ENCODE data around the gene SLC25A46. TPM values are rescaled to one million over a fixed set of nuclear protein-coding genes. Genes with fewer than 3 reads are reported as not detected.
"Not testable (repeated sequence)": the region's sequence is repeated elsewhere in the genome, so short reads cannot be mapped to it uniquely, and the experiment has no call there.

The SLC25A46 gene
- total RNA-seq, 1 donor from 2014 or later, result 48.1 TPM

DNA sequence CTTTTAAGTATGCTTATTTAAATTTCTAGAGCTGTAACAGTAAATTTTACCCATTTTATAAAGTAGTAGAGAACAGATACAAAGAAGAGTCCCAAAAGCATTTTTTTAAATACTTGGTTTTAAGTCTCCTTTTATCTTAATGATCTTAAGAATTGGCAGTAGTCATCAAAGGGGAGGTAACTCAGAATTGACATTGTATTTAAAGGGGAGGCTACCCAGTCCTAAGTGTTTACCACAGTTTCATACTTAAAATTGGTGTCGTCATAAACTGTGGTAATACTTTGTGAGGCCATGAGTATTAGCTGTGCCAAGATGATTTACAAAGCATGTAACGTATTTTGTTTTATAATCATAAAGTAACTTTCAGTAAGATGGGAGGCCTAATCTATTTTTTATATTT is 14.8 kb downstream of the SLC25A46 start:
- intact Hi-C loops (cut with micrococcal nuclease), result loop anchor here (5.0 kb wide), 2 partner anchors 319 to 479 kb away; partner anchors contain the start of gene TSLP

DNA sequence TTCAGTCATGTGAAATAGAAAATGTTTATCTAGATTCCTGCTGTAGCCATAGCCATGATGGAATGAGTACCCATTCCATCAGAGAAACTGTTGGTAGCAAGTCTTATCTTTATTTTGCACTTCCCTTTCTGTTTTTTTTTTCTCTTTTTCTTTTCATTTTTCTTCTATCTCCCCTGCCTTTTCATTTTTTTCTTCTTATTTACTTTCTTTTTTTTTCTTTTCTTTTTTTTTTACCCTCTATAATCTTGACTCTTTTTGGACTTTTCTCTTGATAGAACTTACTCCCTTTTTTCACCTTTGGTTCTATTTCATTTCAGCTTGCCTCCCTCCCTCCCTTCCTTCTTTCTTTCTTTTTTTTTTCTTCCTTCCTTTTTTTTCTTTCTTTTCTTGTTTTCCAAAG is 15.4 kb downstream of the SLC25A46 start:
- intact Hi-C loops (cut with micrococcal nuclease), result loop anchor here (1.0 to 5.0 kb wide), 3 partner anchors 81 to 478 kb away; partner anchors contain the start of gene TSLP

DNA sequence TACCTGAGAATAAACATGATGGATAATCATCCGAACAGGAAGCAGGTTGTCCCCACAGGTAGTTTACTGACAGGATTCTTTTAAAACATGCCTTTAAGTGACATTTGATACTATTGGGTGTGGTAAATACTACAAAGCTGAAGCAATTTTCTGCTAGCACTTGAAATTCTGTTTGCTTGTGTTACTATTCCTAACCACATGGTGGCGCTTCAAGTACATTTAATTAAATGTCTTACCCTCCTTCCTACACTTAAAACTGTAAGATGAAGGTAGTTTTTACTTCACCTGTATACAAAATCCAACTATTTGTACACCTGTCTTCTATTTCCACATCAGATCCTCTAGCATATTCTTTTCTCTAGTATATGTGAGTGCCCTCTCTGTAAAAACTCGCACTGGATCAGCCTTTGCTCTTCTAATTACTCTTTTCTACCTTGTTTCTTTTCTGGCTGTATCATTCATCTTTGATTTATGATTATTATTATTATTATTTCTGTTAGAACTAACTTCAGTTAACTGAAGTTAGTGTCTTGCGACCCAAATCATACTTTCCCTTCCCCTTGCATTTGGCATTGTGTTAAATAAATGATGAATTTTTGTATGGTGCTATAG is 18.4 kb downstream of the SLC25A46 start:
- intact Hi-C loops (cut with micrococcal nuclease), result loop anchor here (1.0 to 5.0 kb wide), 5 partner anchors 110 to 1390 kb away; partner anchors contain the start of genes NREP and WDR36

DNA sequence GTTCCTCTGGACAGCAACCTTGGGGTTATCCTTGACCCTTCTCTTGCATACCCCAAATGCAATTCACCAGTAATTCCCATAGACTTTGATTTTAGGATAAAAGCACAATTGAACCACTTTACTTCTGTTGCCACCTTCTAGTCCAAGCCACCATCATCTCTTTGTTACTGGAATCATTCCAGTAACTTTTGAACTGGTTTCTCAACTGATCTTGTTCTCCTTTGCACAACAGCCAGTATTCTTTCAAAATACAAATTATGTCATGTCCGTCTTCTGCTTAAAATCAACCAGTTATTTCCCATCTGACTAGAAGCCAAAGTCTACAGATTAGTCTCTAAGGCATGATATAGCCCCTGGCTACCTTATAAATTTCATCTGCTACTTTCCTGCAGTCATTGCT is 21.4 kb downstream of the SLC25A46 start:
- intact Hi-C loops (cut with micrococcal nuclease), result no loop called here

DNA sequence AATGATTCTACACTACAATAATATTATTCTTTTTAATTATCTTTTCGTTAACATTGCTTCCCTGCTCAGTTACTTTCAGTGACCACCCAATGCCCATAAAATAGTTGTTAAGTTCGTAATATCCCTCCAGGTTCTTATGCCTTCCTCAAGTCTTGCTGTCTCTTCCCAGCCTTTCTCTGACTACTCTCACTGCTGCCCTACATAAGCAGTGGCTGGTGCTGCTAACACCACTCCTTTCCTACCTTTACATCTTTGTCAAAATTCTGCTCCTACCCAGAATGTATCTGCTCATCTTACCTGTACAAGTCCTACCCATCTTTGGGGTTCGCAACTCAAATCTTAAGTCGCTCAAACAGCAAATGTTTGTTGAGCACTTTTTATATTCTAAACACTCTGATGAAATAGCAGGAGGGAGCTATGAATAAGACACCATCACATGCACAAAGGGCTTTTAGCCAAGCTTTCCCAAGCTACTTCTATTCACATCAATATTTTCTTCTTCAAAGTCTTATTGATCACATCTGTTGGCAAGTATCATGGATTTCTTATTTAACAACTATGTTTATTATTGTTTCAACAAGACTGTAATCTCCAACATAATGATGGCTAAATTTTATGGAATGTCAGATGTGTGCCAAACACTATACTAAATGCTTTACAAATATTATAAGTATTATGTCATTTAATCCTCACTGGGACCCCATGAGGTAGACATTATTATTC is 29.5 kb downstream of the SLC25A46 start:
- intact Hi-C loops (cut with micrococcal nuclease), result no loop called here

DNA sequence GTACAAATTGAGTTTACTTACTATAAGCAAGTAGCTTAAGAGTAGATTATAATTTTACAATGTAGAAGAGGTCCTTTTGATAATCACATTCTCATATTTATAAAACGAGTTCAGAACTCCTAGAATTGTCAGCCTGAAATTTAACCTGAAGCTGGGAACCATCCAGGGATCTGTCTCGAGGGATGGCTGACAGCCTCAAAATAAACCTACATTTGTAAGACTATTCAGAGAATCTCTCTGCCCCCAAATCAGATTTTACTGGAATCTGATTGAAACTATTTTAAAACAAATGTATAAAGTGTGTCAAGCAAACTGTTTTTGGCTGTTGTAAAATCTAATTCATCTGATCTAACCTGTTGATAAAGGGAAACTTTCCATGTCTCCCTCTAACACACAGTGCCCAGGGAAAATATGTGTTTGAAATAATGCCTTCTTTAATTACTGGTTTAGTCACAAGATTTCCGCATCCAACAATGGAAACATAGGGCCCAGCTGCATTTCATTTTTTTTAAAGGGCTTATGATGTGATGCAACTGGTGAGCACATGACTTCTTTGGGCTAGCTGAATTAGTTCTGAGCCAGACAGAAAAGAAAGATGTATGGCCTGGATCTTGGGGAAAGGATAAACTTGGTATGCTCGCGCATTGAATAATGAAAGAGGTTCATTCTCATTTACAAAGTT is 30.3 kb downstream of the SLC25A46 start:
- intact Hi-C loops (cut with micrococcal nuclease), result no loop called here

DNA sequence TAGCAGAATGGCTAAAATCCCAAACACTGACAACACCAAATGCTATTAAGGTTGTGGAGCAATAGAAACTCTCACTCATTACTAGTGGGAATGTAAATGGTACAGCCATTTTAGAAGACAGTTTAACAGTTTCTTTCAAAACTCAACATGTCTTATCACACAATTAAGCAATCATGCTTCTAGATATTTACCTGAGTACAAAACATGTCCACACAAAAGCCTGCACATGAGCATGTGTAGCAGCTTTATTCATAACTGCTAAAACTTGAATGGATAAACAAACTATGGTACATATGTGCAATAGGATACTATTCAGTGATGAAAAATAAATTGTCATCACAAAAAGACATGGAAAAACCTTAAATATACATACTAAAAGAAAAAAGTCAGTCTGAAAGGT is 31.5 kb downstream of the SLC25A46 start:
- intact Hi-C loops (cut with micrococcal nuclease), result no loop called here

DNA sequence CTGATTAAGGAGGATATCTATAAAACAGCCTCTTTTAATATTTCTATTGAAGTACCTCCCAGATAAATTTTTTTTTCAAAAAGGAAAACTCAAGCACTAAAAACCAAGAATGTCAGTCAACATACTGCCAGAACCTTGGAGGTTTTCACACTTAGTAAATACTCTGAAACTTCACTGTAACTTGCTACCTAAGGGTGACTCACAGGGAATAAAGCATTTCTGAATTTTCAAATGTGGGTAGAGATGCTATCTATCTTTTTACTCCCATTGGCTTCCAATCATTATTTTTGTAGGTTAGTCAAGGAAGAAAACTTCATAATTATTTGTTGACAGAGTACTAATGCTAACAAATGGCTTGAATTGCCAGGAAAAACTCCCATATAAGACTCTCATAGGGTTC is 46.1 kb downstream of the SLC25A46 start:
- intact Hi-C loops (cut with micrococcal nuclease), result no loop called here

DNA sequence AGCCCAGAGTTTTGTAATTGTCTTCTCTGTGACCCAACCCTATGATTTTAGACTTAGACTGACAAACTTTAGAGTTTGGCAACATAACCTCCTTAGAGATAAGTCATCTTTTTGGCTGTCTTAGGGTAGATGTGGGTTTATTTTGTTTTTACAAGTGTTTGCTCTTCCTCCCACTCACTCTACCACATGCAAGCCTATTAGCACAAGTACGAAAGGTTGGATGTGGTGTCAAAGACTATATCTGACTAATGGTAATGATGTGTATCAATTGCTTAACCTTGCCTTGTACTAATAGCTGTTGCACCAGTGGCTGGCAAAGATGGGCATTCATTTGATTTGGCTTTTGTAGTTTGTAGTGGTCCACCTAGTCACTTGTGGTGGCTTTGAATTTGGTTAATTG is 46.5 kb downstream of the SLC25A46 start:
- intact Hi-C loops (cut with micrococcal nuclease), result no loop called here

DNA sequence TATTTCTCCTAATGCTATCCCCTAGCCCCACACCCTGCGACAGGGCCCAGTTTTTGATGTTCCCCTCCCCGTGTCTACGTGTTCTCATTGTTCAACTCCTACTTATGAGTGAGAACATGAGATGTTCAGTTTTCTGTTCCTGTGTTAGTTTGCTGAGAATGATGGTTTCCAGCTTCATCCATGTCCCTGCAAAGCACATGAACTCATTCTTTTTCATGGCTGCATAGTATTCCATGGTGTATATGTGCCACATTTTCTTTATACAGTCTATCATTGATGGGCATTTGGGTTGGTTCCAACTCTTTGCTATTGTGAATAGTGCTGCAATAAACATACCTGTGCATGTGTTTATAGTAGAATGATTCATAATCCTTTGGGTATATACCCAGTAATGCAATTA is 49.2 kb downstream of the SLC25A46 start:
- intact Hi-C loops (cut with micrococcal nuclease), result not testable (repeated sequence)

DNA sequence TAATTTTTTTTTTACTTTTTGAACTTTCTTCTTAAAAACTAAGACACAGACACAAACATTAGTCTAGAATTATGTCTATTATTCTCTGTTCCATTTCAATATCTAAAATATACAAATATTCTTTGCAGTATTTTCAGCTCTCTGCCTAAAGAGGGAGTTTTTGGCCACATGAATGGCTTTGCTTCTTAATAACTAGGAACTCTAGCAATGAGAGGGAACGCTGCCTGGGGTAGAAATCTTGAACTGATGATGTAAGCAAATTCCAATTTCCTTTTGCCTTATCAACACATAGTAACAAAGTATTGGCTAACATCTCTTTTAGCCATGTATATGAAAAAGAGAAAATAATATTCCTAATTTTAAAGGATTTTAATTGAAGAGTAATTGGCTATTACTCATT is 51.9 kb downstream of the SLC25A46 start:
- intact Hi-C loops (cut with micrococcal nuclease), result no loop called here

DNA sequence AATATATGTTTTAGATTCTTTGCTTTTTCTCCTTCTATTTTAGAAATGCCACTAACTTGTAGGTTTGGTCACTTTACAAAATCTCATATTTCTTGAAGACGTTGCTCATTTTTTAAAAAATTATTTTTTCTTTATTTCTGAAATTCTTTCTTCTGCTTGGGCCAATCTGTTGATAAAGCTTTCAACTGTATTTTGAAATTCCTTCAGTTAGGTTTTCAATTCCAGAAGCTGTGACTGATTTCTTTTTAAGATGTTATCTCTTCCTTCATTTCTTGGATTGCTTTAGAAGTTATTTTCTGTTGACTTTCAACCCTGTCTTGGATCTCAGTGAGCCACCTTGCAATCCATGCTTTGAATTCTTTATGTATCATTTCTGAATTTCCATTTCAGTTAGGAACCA is 64.2 kb downstream of the SLC25A46 start:
- intact Hi-C loops (cut with micrococcal nuclease), result no loop called here

DNA sequence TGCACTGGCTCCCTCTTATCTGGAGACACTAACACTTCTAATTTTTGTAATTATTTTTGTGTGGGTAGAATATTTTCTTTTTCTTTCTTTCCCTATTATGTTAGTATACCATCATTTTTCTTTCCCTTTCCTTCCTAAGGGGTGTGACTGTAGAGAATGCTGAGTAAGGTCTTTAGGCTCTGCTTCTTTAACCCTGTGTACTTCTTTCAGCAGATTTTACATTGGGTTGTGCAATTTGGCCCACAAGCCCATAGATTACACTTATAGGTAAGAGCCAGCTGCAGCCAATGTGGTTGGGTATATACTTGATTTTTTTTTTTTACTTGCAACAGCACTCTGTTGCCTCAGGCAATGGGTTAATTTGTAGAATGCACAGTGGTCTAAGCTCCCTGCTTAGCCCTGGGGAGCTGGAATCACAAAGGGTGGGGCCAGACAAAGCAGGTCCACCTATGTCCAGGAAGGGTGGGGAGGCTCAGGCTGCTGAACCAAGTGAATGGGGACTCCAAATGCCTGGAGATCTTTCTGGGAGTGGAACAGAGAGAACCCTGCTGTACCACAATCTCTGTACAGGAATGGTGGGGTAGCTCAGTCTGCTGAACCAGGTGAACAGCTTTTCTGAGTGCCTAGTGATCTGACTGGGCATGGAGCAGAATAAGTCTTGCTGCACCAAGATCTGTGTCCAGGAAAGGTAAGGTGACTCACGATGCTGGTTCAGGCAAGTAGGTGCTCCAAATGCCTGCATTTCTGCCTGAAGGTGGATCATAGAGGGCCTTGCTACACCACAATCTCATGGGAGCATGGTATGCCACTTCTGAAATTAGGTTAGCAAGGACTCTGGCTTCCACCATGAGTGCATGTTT is 64.9 kb downstream of the SLC25A46 start:
- intact Hi-C loops (cut with micrococcal nuclease), result no loop called here

DNA sequence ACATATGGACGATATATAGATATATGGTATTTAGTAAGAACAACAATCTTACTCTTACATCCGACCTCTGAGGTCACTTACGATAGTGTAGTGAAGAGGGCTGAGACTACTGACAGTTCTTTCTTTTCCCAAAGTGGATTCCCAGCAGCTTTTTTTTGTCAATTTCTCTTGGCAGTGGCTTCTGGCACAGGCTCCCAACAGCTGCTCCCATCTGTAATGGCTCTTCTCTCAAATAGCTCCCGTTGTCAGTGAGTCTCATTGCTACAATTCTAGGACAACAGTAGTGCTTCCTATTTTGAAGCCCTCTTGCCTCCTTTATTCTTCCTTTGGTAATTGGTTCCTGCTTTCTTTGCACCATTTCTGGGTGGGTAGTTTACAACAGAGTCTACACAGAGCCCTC is 68.4 kb downstream of the SLC25A46 start:
- intact Hi-C loops (cut with micrococcal nuclease), result no loop called here

DNA sequence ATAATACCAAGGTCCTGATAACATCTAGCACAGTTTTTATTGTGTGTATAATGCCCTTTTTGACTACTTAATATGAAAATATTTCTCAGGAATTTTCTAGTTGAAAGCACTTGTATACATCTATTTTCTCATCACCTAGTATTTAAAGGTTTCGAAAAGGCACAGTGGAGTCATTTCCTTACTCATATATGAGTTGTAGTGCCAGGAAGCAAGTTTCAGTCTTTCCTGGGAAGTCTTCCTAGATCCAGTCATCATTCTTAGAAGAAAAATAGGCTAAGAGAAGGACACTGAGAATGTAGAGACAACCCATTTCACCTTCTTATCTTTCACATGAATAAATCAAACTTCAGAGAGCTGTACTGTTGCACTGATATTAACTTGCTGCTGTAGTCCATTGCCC is 70.2 kb downstream of the SLC25A46 start:
- intact Hi-C loops (cut with micrococcal nuclease), result no loop called here

Other genes starting within 250 kb of the SLC25A46 start
- gene TMEM232, start 12.3 kb upstream of the SLC25A46 start, total RNA-seq, result 0.45 and 0.75 TPM in 2 replicates